ENCODE measurements around the gene RNF44. TPM values are rescaled to one million over a fixed set of nuclear protein-coding genes. Genes with fewer than 3 reads are reported as not detected.

RNF44 gene
- total and polyA plus RNA-seq, 3 experiments from 2014 or later: 4.3 to 56.8 (median 54.6) TPM

DNA sequence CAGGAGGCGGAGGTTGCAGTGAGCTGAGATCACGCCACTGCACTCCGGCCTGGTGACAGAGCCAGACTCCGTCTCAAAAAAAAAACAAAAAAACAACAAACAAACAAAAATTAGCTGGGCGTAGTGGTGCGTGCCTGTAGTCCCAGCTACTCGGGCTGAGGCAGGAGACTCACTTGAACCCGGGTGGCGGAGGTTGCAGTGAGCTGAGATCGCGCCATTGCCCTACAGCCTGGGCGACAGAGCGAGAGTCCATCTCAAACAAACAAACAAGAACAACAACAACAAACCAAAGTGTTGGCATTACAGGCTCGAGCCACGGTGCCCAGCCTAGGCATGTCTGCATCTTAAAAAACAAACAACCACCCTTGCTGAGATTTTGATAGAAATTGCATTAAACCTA lies 12.2 kb downstream of the RNF44 start:
- peaks cover 21% of the 10 kb centered on the region for H3K36me3 ChIP-seq (ENCODE audit: insufficient read depth, low read length)
- peaks cover 21 to 33% (median 25%) of the 10 kb centered on the region in 3 donors for H3K4me1 Mint-ChIP-seq
- POLR2A ChIA-PET: no interaction called here
- no peak overlapping the region for H3K27ac ChIP-seq (ENCODE audit: low read depth, low read length)
- H3K9me3 ChIP-seq (ENCODE audit: low read length): no peaks in the 10 kb centered on the region
- H3K36me3 Mint-ChIP-seq: peaks cover 0 to 31% (median 0%) of the 10 kb centered on the region in 3 donors
- no peak for DNase-seq
- H3K4me3 Mint-ChIP-seq: no peak overlapping the region
- H3K27ac Mint-ChIP-seq: peak overlapping the region in 2 of 8 donors; percentile 21 to 25
- H3K9me3 Mint-ChIP-seq: no peaks in the 10 kb centered on the region
- peaks cover 0 to 1% of the 10 kb centered on the region in 2 donors for H3K27me3 Mint-ChIP-seq
- H3K27me3 ChIP-seq (ENCODE audit: insufficient read depth, low read length, poor library complexity, severe bottlenecking): no peaks in the 10 kb centered on the region
- CTCF ChIA-PET: interaction anchor here (1.6 kb wide), 1 partner anchor 13 kb away, joined by 4 read pairs; the partner anchor contains the start of gene RNF44
- H3K4me3 ChIP-seq (ENCODE audit: low read length): no peak overlapping the region
- H3K4me1 ChIP-seq (ENCODE audit: insufficient read depth, low read length): peaks cover 10% of the 10 kb centered on the region

DNA sequence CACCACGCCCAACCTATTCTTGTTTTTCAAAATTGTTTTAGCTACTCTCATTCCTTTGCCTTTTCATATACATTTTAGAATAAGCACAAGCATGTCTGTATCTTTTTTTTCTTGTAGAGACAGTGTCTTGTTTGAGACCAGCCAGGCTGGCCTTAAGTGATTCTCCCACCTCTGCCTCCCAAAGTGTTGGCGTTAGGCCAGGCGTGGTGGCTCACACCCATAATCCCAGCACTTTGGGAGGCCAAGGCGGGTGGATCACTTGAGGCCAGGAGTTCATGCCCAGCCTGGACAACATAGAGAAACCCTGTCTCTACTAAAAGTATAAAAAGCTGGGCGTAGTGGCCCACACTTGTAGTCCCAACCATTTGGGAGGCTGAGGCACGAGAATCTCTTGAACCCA lies 13.1 kb downstream of the RNF44 start:
- Mint-ChIP-seq H3K9me3 (no peaks in the 10 kb centered on the region), H3K27ac (no peak overlapping the region), H3K4me3 (no peak overlapping the region), H3K4me1 (peaks cover 16 to 25% (median 20%) of the 10 kb centered on the region in 3 donors), H3K36me3 (peaks cover 0 to 24% (median 0%) of the 10 kb centered on the region in 3 donors), H3K27me3 (peaks cover 0 to 1% of the 10 kb centered on the region in 2 donors)
- Histone ChIP-seq H3K36me3 (ENCODE audit: insufficient read depth, low read length) (peaks cover 14% of the 10 kb centered on the region), H3K27me3 (ENCODE audit: insufficient read depth, low read length, poor library complexity, severe bottlenecking) (no peaks in the 10 kb centered on the region), H3K27ac (ENCODE audit: low read depth, low read length) (no peak overlapping the region), H3K4me1 (ENCODE audit: insufficient read depth, low read length) (peaks cover 3% of the 10 kb centered on the region), H3K9me3 (ENCODE audit: low read length) (no peaks in the 10 kb centered on the region), H3K4me3 (ENCODE audit: low read length) (no peak overlapping the region)
- DNase-seq: no peak
- ChIA-PET POLR2A (interaction anchor here (0.7 to 1.5 kb wide), 5 partner anchors 11 to 20 kb away, joined by 4 to 8 read pairs (median 4); partner anchors contain the start of gene RNF44), CTCF (interaction anchor here (0.7 to 2.2 kb wide), 3 partner anchors 13 to 916 kb away, joined by 3 to 8 read pairs (median 4); partner anchors contain the start of gene RNF44)

DNA sequence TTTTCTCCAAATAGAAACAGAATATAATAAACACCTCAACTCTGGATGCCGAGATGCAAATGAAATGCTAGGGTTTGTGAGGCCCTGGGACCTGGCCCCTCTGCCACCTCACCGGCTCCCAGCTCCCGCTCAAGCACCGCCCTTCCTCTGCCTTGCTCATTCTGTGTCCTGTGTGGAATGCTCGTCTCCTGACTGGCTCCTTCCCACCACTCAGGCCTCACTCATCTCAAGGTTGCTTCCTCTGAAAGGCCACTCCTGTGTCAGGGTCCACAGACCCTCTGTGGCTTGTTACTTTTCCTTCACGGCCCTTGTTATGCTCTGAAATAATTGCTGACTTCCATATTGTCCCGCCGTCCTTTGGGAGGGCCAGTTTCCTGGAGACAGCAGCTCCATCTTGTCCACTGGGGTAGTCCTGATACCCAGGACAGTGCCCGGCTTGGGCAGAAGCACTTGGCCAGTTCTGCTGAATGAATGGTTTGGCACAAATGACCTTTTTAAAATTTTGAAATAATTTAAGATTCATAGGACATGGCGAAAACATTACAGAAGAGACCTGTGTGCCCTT lies 15.4 kb downstream of the RNF44 start:
- peak overlapping the region in 2 of 7 donors; percentile 40 to 41 for H3K4me3 Mint-ChIP-seq
- H3K36me3 Mint-ChIP-seq: peaks cover 0 to 3% (median 0%) of the 10 kb centered on the region in 3 donors
- no peak overlapping the region for H3K4me3 ChIP-seq (ENCODE audit: low read length)
- peaks cover 7% of the 10 kb centered on the region for H3K4me1 ChIP-seq (ENCODE audit: insufficient read depth, low read length)
- ChIA-PET CTCF (interaction anchor here (0.8 to 1.3 kb wide), 2 partner anchors 12 to 13 kb away, joined by 3 read pairs; no protein-coding TSS in a partner anchor), POLR2A (interaction anchor here (0.6 to 2.3 kb wide), 3 partner anchors 12 to 67 kb away, joined by 4 to 7 read pairs (median 6); no protein-coding TSS in a partner anchor)
- peaks cover 20 to 25% (median 21%) of the 10 kb centered on the region in 3 donors for H3K4me1 Mint-ChIP-seq
- no peaks in the 10 kb centered on the region for H3K27me3 ChIP-seq (ENCODE audit: insufficient read depth, low read length, poor library complexity, severe bottlenecking)
- no peaks in the 10 kb centered on the region for H3K36me3 ChIP-seq (ENCODE audit: insufficient read depth, low read length)
- H3K27me3 Mint-ChIP-seq: peaks cover 0 to 1% of the 10 kb centered on the region in 2 donors
- DNase-seq: no peak
- H3K27ac Mint-ChIP-seq: peak overlapping the region in 3 of 8 donors; percentile 8 to 76 (median 13)
- H3K27ac ChIP-seq (ENCODE audit: low read depth, low read length): no peak overlapping the region
- H3K9me3 ChIP-seq (ENCODE audit: low read length): no peaks in the 10 kb centered on the region
- no peaks in the 10 kb centered on the region for H3K9me3 Mint-ChIP-seq

- ChIA-PET POLR2A (interaction anchor here (1.6 to 2.3 kb wide), 2 partner anchors 12 to 14 kb away, joined by 4 to 7 read pairs; no protein-coding TSS in a partner anchor), CTCF (interaction anchor here (0.8 to 1.3 kb wide), 2 partner anchors 12 to 13 kb away, joined by 3 read pairs; no protein-coding TSS in a partner anchor)
- H3K36me3 Mint-ChIP-seq: peaks cover 0 to 2% (median 0%) of the 10 kb centered on the region in 3 donors
- no peaks in the 10 kb centered on the region for H3K9me3 Mint-ChIP-seq
- DNase-seq: no peak
- H3K4me3 Mint-ChIP-seq: peak overlapping the region in 1 of 7 donors; percentile 69
- H3K27ac ChIP-seq (ENCODE audit: low read depth, low read length): no peak overlapping the region
- no peaks in the 10 kb centered on the region for H3K27me3 ChIP-seq (ENCODE audit: insufficient read depth, low read length, poor library complexity, severe bottlenecking)
- no peaks in the 10 kb centered on the region for H3K36me3 ChIP-seq (ENCODE audit: insufficient read depth, low read length)
- H3K9me3 ChIP-seq (ENCODE audit: low read length): no peaks in the 10 kb centered on the region
- H3K4me1 Mint-ChIP-seq: peaks cover 21 to 26% (median 21%) of the 10 kb centered on the region in 3 donors
- H3K27ac Mint-ChIP-seq: peak overlapping the region in 1 of 8 donors; percentile 65
- H3K4me3 ChIP-seq (ENCODE audit: low read length): no peak overlapping the region
- H3K27me3 Mint-ChIP-seq: peaks cover 0 to 1% of the 10 kb centered on the region in 2 donors
- peaks cover 8% of the 10 kb centered on the region for H3K4me1 ChIP-seq (ENCODE audit: insufficient read depth, low read length)
These were observed 15.9 kb downstream of the RNF44 start for GRCh38 chr5:176521286-176521685.

DNA sequence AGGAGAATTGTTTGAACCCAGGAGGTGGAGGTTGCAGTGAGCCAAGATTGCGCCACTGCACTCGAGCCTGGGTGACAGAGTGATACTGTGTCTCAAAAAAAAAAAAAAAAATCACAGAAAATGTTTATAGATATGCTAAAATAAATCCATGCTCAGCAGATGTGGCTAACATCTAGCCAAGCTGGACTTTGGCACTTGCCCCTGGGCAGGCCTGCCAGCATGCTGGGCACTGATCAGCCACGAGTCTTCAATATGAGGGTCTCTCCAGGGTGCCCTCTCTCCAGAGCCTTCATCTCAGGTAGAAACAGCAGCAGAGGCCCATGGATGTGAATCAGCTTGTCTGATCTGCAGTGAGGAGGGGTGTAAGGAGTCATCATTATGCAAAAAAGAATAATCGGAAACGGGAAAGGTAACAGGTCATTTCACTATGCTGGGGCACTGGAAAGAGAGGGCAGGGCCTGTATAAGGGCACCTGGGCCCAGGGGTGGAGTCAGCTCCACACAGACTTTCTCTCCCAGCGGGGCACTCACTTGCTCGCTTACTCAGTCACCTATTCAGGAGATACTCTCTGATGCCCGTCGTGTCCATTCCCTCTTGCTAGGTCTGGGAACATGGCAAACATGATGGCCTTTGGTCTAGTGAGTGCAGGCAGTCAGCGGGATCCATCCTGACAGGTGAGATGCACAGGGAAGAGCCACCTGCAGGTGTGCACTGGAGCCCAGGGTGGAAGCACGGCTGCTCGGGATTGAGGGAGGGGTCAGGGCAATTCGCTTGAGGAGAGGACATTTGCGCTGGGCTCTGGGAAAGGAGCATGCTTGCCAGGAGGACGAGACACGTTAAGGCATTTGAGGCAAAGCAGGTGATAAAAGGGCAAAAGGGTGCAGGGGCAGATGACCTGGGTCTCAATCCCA lies 17.1 kb downstream of the RNF44 start:
- Mint-ChIP-seq H3K4me1 (peaks cover 20 to 27% (median 21%) of the 10 kb centered on the region in 3 donors), H3K27ac (no peak overlapping the region), H3K36me3 (no peaks in the 10 kb centered on the region), H3K27me3 (peaks cover 0 to 1% of the 10 kb centered on the region in 2 donors), H3K9me3 (no peaks in the 10 kb centered on the region), H3K4me3 (no peak overlapping the region)
- no peaks in the 10 kb centered on the region for H3K9me3 ChIP-seq (ENCODE audit: low read length)
- no peaks in the 10 kb centered on the region for H3K27me3 ChIP-seq (ENCODE audit: insufficient read depth, low read length, poor library complexity, severe bottlenecking)
- CTCF ChIA-PET: no interaction called here
- H3K4me1 ChIP-seq (ENCODE audit: insufficient read depth, low read length): peaks cover 15% of the 10 kb centered on the region
- H3K4me3 ChIP-seq (ENCODE audit: low read length): no peak overlapping the region
- POLR2A ChIA-PET: no interaction called here
- no peak for DNase-seq
- H3K36me3 ChIP-seq (ENCODE audit: insufficient read depth, low read length): no peaks in the 10 kb centered on the region
- H3K27ac ChIP-seq (ENCODE audit: low read depth, low read length): no peak overlapping the region

GRCh38 chr5:176517053-176517661 lies 20.0 kb downstream of the RNF44 start:
- no peaks in the 10 kb centered on the region for H3K27me3 ChIP-seq (ENCODE audit: insufficient read depth, low read length, poor library complexity, severe bottlenecking)
- Mint-ChIP-seq H3K27me3 (peaks cover 0 to 1% of the 10 kb centered on the region in 2 donors), H3K36me3 (no peaks in the 10 kb centered on the region), H3K9me3 (no peaks in the 10 kb centered on the region), H3K4me3 (peak overlapping the region in 5 of 7 donors; percentile 1 to 82 (median 73)), H3K27ac (peak overlapping the region in 6 of 8 donors; percentile 19 to 90 (median 66)), H3K4me1 (peaks cover 20 to 27% (median 23%) of the 10 kb centered on the region in 3 donors)
- H3K4me1 ChIP-seq (ENCODE audit: insufficient read depth, low read length): peaks cover 15% of the 10 kb centered on the region
- peak in 2 of 5 donors; percentile 9 to 40 for DNase-seq
- H3K4me3 ChIP-seq (ENCODE audit: low read length): no peak overlapping the region
- CTCF ChIA-PET: no interaction called here
- POLR2A ChIA-PET: interaction anchor here (1.0 kb wide), 1 partner anchor 17 kb away, joined by 3 read pairs; no protein-coding TSS in a partner anchor
- no peaks in the 10 kb centered on the region for H3K9me3 ChIP-seq (ENCODE audit: low read length)
- no peak overlapping the region for H3K27ac ChIP-seq (ENCODE audit: low read depth, low read length)
- H3K36me3 ChIP-seq (ENCODE audit: insufficient read depth, low read length): no peaks in the 10 kb centered on the region

DNA sequence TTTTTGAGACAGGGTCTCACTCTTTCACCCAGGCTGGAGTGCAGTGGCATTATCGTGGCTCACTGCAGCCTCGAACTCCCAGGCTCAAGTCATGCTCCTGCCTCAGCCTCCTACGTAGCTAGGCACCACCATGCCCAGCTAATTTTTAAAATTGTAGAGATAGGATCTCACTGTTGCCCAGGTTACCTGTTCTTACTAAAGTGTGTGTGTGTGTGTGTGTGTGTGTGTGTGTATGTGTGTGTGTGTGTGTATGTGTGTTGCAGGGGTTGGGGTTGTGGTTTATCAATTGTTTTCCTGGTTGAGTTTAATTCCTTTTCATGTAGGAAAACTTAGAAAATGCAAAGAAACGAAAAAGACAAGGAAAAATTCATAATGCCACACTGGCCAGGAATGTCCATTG lies 21.8 kb downstream of the RNF44 start:
- DNase-seq: no peak
- no peak overlapping the region for H3K4me3 Mint-ChIP-seq
- H3K27me3 ChIP-seq (ENCODE audit: insufficient read depth, low read length, poor library complexity, severe bottlenecking): no peaks in the 10 kb centered on the region
- H3K9me3 Mint-ChIP-seq: no peaks in the 10 kb centered on the region
- H3K4me3 ChIP-seq (ENCODE audit: low read length): no peak overlapping the region
- H3K27ac ChIP-seq (ENCODE audit: low read depth, low read length): no peak overlapping the region
- no peaks in the 10 kb centered on the region for H3K36me3 ChIP-seq (ENCODE audit: insufficient read depth, low read length)
- peak overlapping the region in 2 of 8 donors; percentile 38 for H3K27ac Mint-ChIP-seq
- peaks cover 15 to 26% (median 19%) of the 10 kb centered on the region in 3 donors for H3K4me1 Mint-ChIP-seq
- POLR2A ChIA-PET: no interaction called here
- no peaks in the 10 kb centered on the region for H3K36me3 Mint-ChIP-seq
- CTCF ChIA-PET: interaction anchor here (0.6 kb wide), 1 partner anchor 26 kb away, joined by 3 read pairs; no protein-coding TSS in a partner anchor
- H3K4me1 ChIP-seq (ENCODE audit: insufficient read depth, low read length): peaks cover 15% of the 10 kb centered on the region
- H3K27me3 Mint-ChIP-seq: no peaks in the 10 kb centered on the region
- H3K9me3 ChIP-seq (ENCODE audit: low read length): no peaks in the 10 kb centered on the region
